HCT116 (cell line): Measurements from ENCODE around the gene CDC42EP2. TPM values are rescaled to one million over a fixed set of nuclear protein-coding genes. Genes with fewer than 3 reads are reported as not detected.

Source experiments
- ATAC-seq: fragments of 200-7000 bp; cut with Tn5 transposase; 2 replicates; pipeline ENCODE4 v1.9.1; 2020; ENCODE audit warnings: mild to moderate bottlenecking, moderate library complexity
- BruUV-seq: library from RNA; stranded (reverse); fragments of 400-500 nt; replicated peaks from 2 replicates; lab custom pipeline; 2021; lab: Mats Ljungman, UMichigan
- CTCF ChIA-PET: fragments of 300-600 bp; sonication (Branson Sonifier 250); formaldehyde crosslinking; loops from one replicate; lab custom pipeline; 2021; ENCODE audit warnings: antibody characterized with exemption; lab: Charles Lee
- POLR2A ChIA-PET: fragments of 300-600, 350-600 bp; sonication (Branson Sonifier 250); formaldehyde crosslinking; loops from one replicate; lab custom pipeline; 2021; ENCODE audit warnings: antibody characterized with exemption; lab: Charles Lee
- RAD21 ChIA-PET, 2 experiments: fragments of 300-600 bp; sonication (Branson Sonifier 250); formaldehyde crosslinking; loops; one replicate each; lab custom pipeline; 2023; ENCODE audit warnings: low total read pairs in 2 of 2; ENCODE audit not compliant: uncharacterized antibody in 2 of 2, unreplicated experiment in 2 of 2, low non-redundant PET in 1 of 2; lab: Charles Lee
- DNase-seq: peaks from one replicate; pipeline ENCODE4 v3.0.0-alpha.2; 2010; ENCODE audit warnings: low read depth, low spot score
- H2AFZ ChIP-seq: fragments of 200-600 bp; shearing (Covaris generic), sonication (generic); 2 replicates; pipeline ENCODE4 v1.6.1; 2017; ENCODE audit warnings: low read depth, mixed run types, mixed read lengths, antibody characterized with exemption, low read length; ENCODE audit not compliant: poor library complexity, severe bottlenecking
- H3K27ac ChIP-seq: 2 replicates; pipeline ENCODE4 v1.5.1; 2012; ENCODE audit warnings: low read depth, low read length
- H3K27me3 ChIP-seq: fragments of 200-600 bp; sonication (generic); 2 replicates; pipeline ENCODE4 v1.6.1; 2016; ENCODE audit warnings: mixed run types, low read length, mixed read lengths; ENCODE audit not compliant: insufficient read depth
- H3K36me3 ChIP-seq, 2 experiments: fragments of 200-500 bp in 1 of 2; fragments of 200-600 bp in 1 of 2; sonication (Bioruptor generic) in 1 of 2; sonication (generic) in 1 of 2; 2 replicates each; pipeline versions ENCODE4 v1.5.1 to v1.6.1; 2014 to 2016; ENCODE audit warnings: low read length in 2 of 2, inconsistent platforms in 1 of 2, mixed read lengths in 1 of 2, mixed run types in 1 of 2; ENCODE audit not compliant: insufficient read depth in 2 of 2, control insufficient read depth in 1 of 2
- H3K4me1 ChIP-seq, 2 experiments: fragments of 200-600 bp in 1 of 2; sonication (generic) in 1 of 2; 2 replicates each; pipeline versions ENCODE4 v1.5.1 to v1.6.1; 2012 to 2017; ENCODE audit warnings: low read length in 2 of 2, inconsistent platforms in 1 of 2, mild to moderate bottlenecking in 1 of 2, mixed read lengths in 1 of 2, mixed run types in 1 of 2, moderate library complexity in 1 of 2; ENCODE audit not compliant: insufficient read depth in 2 of 2, control insufficient read depth in 1 of 2
- H3K4me2 ChIP-seq: fragments of 200-600 bp; sonication (generic); 2 replicates; pipeline ENCODE4 v1.6.1; 2017; ENCODE audit warnings: mixed run types, low read length, mixed read lengths
- H3K4me3 ChIP-seq, 2 experiments: fragments of 200-600 bp in 1 of 2; sonication (generic) in 1 of 2; replicated peaks in 1 of 2; 2 replicates each; pipeline ENCODE4 v1.5.1; 2011 to 2016; ENCODE audit warnings: low read length in 2 of 2, control low read depth in 1 of 2, low read depth in 1 of 2, mild to moderate bottlenecking in 1 of 2, mixed read lengths in 1 of 2, mixed run types in 1 of 2
- H3K79me2 ChIP-seq: fragments of 200-600 bp; sonication (generic); 2 replicates; pipeline ENCODE4 v1.6.1; 2017; ENCODE audit warnings: mild to moderate bottlenecking, mixed run types, low read length, moderate library complexity, mixed read lengths; ENCODE audit not compliant: insufficient read depth
- H3K9ac ChIP-seq: fragments of 200-600 bp; sonication (generic); 2 replicates; pipeline ENCODE4 v1.6.1; 2016; ENCODE audit warnings: low read length, mixed read lengths
- H3K9me2 ChIP-seq: fragments of 200-600 bp; sonication (generic), shearing (Covaris generic); 2 replicates; pipeline ENCODE4 v1.6.1; 2017; ENCODE audit warnings: mixed run types, mild to moderate bottlenecking, moderate library complexity; ENCODE audit not compliant: insufficient read depth
- H3K9me3 ChIP-seq, 2 experiments: fragments of 200-500 bp in 1 of 2; fragments of 200-600 bp in 1 of 2; sonication (Bioruptor generic) in 1 of 2; sonication (generic) in 1 of 2; 2 replicates each; pipeline ENCODE4 v1.6.1; 2014 to 2017; ENCODE audit warnings: low read length in 2 of 2, mixed read lengths in 2 of 2, inconsistent platforms in 1 of 2, low read depth in 1 of 2, mild to moderate bottlenecking in 1 of 2, mixed run types in 1 of 2, moderate library complexity in 1 of 2; ENCODE audit not compliant: control insufficient read depth in 1 of 2, insufficient read depth in 1 of 2
- H4K20me1 ChIP-seq: fragments of 200-600 bp; sonication (generic), shearing (Covaris generic); 2 replicates; pipeline ENCODE4 v1.6.1; 2017; ENCODE audit warnings: mixed run types, mild to moderate bottlenecking, moderate library complexity; ENCODE audit not compliant: insufficient read depth
- RAD21 ChIP-seq: IDR thresholded peaks from 2 replicates; pipeline ENCODE4 v1.6.1; 2012; ENCODE audit warnings: low read depth, mild to moderate bottlenecking
- SIN3A ChIP-seq: IDR thresholded peaks from 2 replicates; pipeline ENCODE4 v1.6.1; 2012; ENCODE audit warnings: low read depth
- SP1 ChIP-seq: IDR thresholded peaks from 2 replicates; pipeline ENCODE4 v1.6.1; 2012; ENCODE audit warnings: low read depth
- SRF ChIP-seq: IDR thresholded peaks from 2 replicates; pipeline ENCODE4 v1.6.1; 2012; ENCODE audit warnings: low read depth
- intact Hi-C: fragments of 100-400 bp; cut with micrococcal nuclease; formaldehyde crosslinking; loops from 2 replicates; pipeline ENCODE4 v1.10.0; 2022
- total RNA-seq: library from RNA; stranded (reverse); gene quantifications from one replicate; pipeline ENCODE4 v1.2.1, GENCODE V29; 2021; ENCODE audit not compliant: unreplicated experiment
- TF ChIP-seq, protein P1 (sequence below): IDR thresholded peaks from 2 replicates; pipeline ENCODE4 v1.6.1; 2012; ENCODE audit warnings: low read depth

Gene CDC42EP2
- total RNA-seq, 1 experiment from 2014 or later: 15.4 TPM

DNA sequence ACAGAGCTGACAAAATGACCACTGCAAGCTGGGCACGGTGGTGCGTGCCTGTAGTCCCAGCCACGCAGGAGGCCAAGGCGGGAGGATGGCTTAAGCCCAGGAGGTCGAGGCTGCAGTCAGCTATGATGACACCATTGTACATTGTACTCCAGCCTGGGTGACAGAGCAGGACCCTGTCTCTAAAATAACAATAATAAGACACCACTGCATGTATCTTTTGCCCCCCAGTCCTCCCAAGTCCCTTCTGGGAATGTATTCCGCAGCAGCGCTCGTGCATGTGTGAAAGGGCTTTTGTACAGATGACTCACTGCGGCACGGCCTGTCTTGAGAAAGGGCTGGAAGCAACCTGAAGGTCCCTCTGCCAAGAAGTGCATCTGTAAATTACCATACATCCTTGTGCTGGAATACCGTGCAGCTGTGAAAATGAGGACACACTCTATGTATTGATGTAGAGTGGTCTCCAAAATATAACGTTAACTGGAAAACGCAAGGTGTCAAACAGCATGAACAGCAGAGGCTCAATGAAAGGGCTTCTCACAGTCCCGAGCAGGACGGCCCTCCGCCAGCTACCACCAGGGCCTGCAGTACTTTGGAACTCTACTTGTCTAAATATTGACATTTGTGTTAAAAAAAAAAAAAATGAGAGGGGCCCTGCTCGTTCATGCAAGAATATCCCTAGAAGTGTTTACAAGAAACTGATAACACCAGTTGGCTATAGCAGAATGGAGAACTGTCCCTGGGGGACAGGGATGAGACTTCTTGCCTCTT, 9.0 kb upstream of the CDC42EP2 start:
- no peak overlapping the region for H3K27ac ChIP-seq

More for the DNA sequence above, 9.0 kb upstream of the CDC42EP2 start:
- Histone ChIP-seq H4K20me1 (no peaks in the 10 kb centered on the region), H3K36me3 (no peaks in the 10 kb centered on the region; a peak in 1 of 4 replicates), H3K9me2 (no peaks in the 10 kb centered on the region), H3K27me3 (no peaks in the 10 kb centered on the region), H3K79me2 (no peaks in the 10 kb centered on the region), H3K4me3 (no peak overlapping the region), H2AFZ (no peak overlapping the region), H3K4me1 (peaks cover 0 to 21% of the 10 kb centered on the region in 2 experiments; a peak in 2 of 4 replicates), H3K9me3 (no peaks in the 10 kb centered on the region), H3K4me2 (no peak overlapping the region), H3K9ac (no peak overlapping the region)
- ATAC-seq (no peak), DNase-seq (no peak)
- intact Hi-C loops: no loop called here
- ChIA-PET CTCF (no interaction called here), POLR2A (no interaction called here), RAD21 (interaction anchor here in 1 of 2 experiments (0.5 kb wide), 1 partner anchor 31 kb away, joined by 3 read pairs; no protein-coding TSS in a partner anchor)
- no TSS peak for BruUV-seq
- no peak for TF ChIP-seq SIN3A
- TF ChIP-seq SP1: no peak
- no peak for TF ChIP-seq RAD21
- TF ChIP-seq, protein P1, sequence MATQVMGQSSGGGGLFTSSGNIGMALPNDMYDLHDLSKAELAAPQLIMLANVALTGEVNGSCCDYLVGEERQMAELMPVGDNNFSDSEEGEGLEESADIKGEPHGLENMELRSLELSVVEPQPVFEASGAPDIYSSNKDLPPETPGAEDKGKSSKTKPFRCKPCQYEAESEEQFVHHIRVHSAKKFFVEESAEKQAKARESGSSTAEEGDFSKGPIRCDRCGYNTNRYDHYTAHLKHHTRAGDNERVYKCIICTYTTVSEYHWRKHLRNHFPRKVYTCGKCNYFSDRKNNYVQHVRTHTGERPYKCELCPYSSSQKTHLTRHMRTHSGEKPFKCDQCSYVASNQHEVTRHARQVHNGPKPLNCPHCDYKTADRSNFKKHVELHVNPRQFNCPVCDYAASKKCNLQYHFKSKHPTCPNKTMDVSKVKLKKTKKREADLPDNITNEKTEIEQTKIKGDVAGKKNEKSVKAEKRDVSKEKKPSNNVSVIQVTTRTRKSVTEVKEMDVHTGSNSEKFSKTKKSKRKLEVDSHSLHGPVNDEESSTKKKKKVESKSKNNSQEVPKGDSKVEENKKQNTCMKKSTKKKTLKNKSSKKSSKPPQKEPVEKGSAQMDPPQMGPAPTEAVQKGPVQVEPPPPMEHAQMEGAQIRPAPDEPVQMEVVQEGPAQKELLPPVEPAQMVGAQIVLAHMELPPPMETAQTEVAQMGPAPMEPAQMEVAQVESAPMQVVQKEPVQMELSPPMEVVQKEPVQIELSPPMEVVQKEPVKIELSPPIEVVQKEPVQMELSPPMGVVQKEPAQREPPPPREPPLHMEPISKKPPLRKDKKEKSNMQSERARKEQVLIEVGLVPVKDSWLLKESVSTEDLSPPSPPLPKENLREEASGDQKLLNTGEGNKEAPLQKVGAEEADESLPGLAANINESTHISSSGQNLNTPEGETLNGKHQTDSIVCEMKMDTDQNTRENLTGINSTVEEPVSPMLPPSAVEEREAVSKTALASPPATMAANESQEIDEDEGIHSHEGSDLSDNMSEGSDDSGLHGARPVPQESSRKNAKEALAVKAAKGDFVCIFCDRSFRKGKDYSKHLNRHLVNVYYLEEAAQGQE: no peak
- no peak for TF ChIP-seq SRF
